Endodermal cell (in vitro differentiated cells): Measurements from ENCODE around the gene SHISA4. TPM values are rescaled to one million over a fixed set of nuclear protein-coding genes. Genes with fewer than 3 reads are reported as not detected.

Experiments used
- DNase-seq: peaks from one replicate; pipeline ENCODE4 v3.0.0-alpha.2; 2017
- H3K27ac ChIP-seq: 2 replicates; pipeline ENCODE4 v1.5.1; 2013; ENCODE audit warnings: mild to moderate bottlenecking, low read depth, low read length, moderate library complexity
- H3K27me3 ChIP-seq: 2 replicates; pipeline ENCODE4 v1.6.1; 2013; ENCODE audit warnings: mild to moderate bottlenecking, low read length, moderate library complexity; ENCODE audit not compliant: insufficient read depth, control insufficient read depth, poor library complexity, severe bottlenecking
- H3K36me3 ChIP-seq: 2 replicates; pipeline ENCODE4 v1.7.0; 2013; ENCODE audit warnings: mild to moderate bottlenecking, low read length, moderate library complexity; ENCODE audit not compliant: control insufficient read depth, insufficient read depth
- H3K4me1 ChIP-seq: one replicate; pipeline ENCODE4 v1.7.0; 2013; ENCODE audit warnings: low read length; ENCODE audit not compliant: control insufficient read depth, insufficient read depth
- H3K4me3 ChIP-seq: 2 replicates; pipeline ENCODE4 v1.5.1; 2013; ENCODE audit warnings: mild to moderate bottlenecking, low read length, moderate library complexity
- H3K9ac ChIP-seq: 2 replicates; pipeline ENCODE4 v1.6.1; 2013; ENCODE audit warnings: mild to moderate bottlenecking, low read length, moderate library complexity; ENCODE audit not compliant: poor library complexity, severe bottlenecking; ENCODE audit errors: extremely low read depth
- H3K9me3 ChIP-seq: 2 replicates; pipeline ENCODE4 v1.6.1; 2013; ENCODE audit warnings: mild to moderate bottlenecking, low read length, moderate library complexity; ENCODE audit not compliant: control insufficient read depth
- H3K27ac Mint-ChIP-seq: 2 replicates; pipeline ENCODE4 v1.8.0; 2020; ENCODE audit warnings: mixed read lengths
- H3K27me3 Mint-ChIP-seq: 2 replicates; pipeline ENCODE4 v1.8.0; 2021; ENCODE audit warnings: mild to moderate bottlenecking, mixed read lengths; ENCODE audit not compliant: insufficient read depth
- H3K36me3 Mint-ChIP-seq: 2 replicates; pipeline ENCODE4 v1.8.0; 2020; ENCODE audit warnings: low read depth, mixed read lengths
- H3K4me1 Mint-ChIP-seq: 2 replicates; pipeline ENCODE4 v1.8.0; 2020; ENCODE audit warnings: mixed read lengths
- H3K4me3 Mint-ChIP-seq: 2 replicates; pipeline ENCODE4 v1.8.0; 2020; ENCODE audit warnings: mild to moderate bottlenecking, moderate library complexity, mixed read lengths
- H3K9me3 Mint-ChIP-seq: 2 replicates; pipeline ENCODE4 v1.8.0; 2020; ENCODE audit warnings: mild to moderate bottlenecking, mixed read lengths
- WGBS, 2 experiments: methylation state at CpG; one replicate each; pipeline versions ENCODE4 v1.1.5 to v1.1.7; 2013; ENCODE audit warnings: missing lambda C conversion rate in 2 of 2, mixed read lengths in 1 of 2; ENCODE audit not compliant: insufficient coverage in 1 of 2, insufficient read length in 1 of 2; 5-methylcytosine and 5-hydroxymethylcytosine counted together
- total RNA-seq, 2 donors: library from RNA; stranded (reverse); fragmentation: NEBNext Ultra II Directional in 1 of 2; extraction: Animal tissue kit (Norgen Biotek cat#: 25700) in 1 of 2; gene quantifications; 2 replicates in 1 of 2; 3 replicates in 1 of 2; pipeline ENCODE4 v1.2.1, GENCODE V29; 2021
- TF ChIP-seq, protein P1 (sequence below): fragments of 200-600 bp; sonication (generic); conservative IDR thresholded peaks from 2 replicates; pipeline ENCODE4 v1.5.0; 2021; ENCODE audit warnings: antibody characterized with exemption, mild to moderate bottlenecking

SHISA4 gene
- total RNA-seq, 2 donors from 2014 or later: 5.8 to 7.3 TPM

DNA sequence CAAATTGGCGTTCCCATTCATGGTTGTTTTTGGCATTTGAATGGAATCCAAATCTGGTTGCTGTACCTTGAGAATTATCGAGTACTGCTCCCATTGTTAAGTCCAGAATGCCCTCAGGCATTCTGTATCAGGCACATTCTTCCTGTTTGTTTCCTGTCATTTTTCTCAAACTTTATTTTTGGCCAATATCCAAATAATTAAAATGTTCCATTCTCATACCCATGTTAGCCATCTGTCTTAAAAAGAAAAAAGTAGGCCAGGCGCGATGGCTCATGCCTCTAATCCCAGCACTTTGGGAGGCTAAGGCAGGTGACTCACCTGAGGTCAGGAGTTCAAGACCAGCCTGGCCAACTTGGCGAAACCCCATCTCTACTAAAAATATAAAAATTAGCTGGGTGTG, 29.3 kb upstream of the SHISA4 start:
- TF ChIP-seq, protein P1, sequence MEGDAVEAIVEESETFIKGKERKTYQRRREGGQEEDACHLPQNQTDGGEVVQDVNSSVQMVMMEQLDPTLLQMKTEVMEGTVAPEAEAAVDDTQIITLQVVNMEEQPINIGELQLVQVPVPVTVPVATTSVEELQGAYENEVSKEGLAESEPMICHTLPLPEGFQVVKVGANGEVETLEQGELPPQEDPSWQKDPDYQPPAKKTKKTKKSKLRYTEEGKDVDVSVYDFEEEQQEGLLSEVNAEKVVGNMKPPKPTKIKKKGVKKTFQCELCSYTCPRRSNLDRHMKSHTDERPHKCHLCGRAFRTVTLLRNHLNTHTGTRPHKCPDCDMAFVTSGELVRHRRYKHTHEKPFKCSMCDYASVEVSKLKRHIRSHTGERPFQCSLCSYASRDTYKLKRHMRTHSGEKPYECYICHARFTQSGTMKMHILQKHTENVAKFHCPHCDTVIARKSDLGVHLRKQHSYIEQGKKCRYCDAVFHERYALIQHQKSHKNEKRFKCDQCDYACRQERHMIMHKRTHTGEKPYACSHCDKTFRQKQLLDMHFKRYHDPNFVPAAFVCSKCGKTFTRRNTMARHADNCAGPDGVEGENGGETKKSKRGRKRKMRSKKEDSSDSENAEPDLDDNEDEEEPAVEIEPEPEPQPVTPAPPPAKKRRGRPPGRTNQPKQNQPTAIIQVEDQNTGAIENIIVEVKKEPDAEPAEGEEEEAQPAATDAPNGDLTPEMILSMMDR: no peak
- H3K4me3 ChIP-seq: no peak overlapping the region
- 83 to 96% methylated on average over 4 to 5 of the region's 5 CpGs for WGBS, 2 experiments
- no peak overlapping the region for H3K27ac ChIP-seq
- H3K9me3 ChIP-seq: no peaks in the 10 kb centered on the region
- H3K27me3 ChIP-seq: no peaks in the 10 kb centered on the region
- no peaks in the 10 kb centered on the region for H3K9me3 Mint-ChIP-seq
- H3K4me1 ChIP-seq: no peaks in the 10 kb centered on the region
- H3K4me1 Mint-ChIP-seq: no peaks in the 10 kb centered on the region
- H3K36me3 Mint-ChIP-seq: peaks cover 79% of the 10 kb centered on the region
- peaks cover 90% of the 10 kb centered on the region for H3K36me3 ChIP-seq
- no peaks in the 10 kb centered on the region for H3K27me3 Mint-ChIP-seq
- DNase-seq: no peak
- H3K4me3 Mint-ChIP-seq: no peak overlapping the region
- peak overlapping the region; percentile 3 for H3K27ac Mint-ChIP-seq
- H3K9ac ChIP-seq: no peak overlapping the region

DNA sequence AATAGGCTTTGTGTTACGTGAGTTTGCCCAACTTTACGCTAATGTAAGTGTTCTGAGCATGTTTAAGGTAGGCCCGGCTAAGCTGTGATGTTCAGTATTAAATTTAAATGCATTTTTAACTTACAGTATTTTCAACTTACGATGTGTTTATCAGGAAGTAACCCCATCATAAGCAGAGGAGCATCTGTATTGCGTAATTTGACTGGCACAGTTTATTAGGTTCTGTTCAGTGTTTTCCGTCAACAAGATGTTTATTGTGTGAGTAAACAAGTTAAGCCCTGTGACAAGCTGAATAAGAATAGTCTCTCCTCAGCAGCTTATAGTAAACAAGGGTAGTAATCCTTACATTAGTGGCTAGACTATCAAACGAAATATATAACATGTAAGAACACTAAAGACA, 27.2 kb upstream of the SHISA4 start:
- H3K36me3 ChIP-seq: peaks cover 86% of the 10 kb centered on the region
- H3K4me3 ChIP-seq: no peak overlapping the region
- no peak overlapping the region for H3K27ac ChIP-seq
- H3K9ac ChIP-seq: no peak overlapping the region
- no peaks in the 10 kb centered on the region for H3K4me1 ChIP-seq
- H3K36me3 Mint-ChIP-seq: peaks cover 70% of the 10 kb centered on the region
- 95 to 100% methylated on average over 2 to 7 of the region's 7 CpGs for WGBS, 2 experiments
- no peak for DNase-seq
- H3K27me3 ChIP-seq: no peaks in the 10 kb centered on the region
- no peaks in the 10 kb centered on the region for H3K27me3 Mint-ChIP-seq
- H3K9me3 Mint-ChIP-seq: no peaks in the 10 kb centered on the region
- no peaks in the 10 kb centered on the region for H3K4me1 Mint-ChIP-seq
- no peak overlapping the region for H3K4me3 Mint-ChIP-seq
- no peak overlapping the region for H3K27ac Mint-ChIP-seq
- TF ChIP-seq, protein P1: no peak
- H3K9me3 ChIP-seq: no peaks in the 10 kb centered on the region

DNA sequence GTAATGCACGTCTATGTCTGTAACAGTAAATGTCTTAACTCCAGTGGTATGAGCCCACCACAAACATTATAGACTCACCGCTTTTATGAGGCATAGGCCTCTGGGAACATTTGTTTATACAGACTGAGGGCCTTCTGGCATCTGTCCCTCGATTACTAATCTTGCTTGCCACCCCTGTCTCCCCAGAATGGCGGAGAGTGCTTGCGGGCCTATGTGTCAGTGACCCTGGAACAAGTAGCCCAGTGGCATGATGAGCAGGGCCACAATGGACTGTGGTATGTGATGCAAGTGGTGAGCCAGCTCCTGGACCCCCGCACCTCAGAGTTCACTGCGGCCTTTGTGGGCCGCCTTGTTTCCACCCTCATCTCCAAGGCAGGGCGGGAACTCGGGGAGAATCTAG, 18.3 kb upstream of the SHISA4 start:
- H3K27ac Mint-ChIP-seq: no peak overlapping the region
- H3K36me3 ChIP-seq: peaks cover 97% of the 10 kb centered on the region

More for the DNA sequence above, 18.3 kb upstream of the SHISA4 start:
- Histone ChIP-seq H3K9me3 (no peaks in the 10 kb centered on the region), H3K9ac (no peak overlapping the region), H3K27me3 (no peaks in the 10 kb centered on the region), H3K4me1 (no peaks in the 10 kb centered on the region), H3K27ac (no peak overlapping the region), H3K4me3 (no peak overlapping the region)
- no peaks in the 10 kb centered on the region for H3K9me3 Mint-ChIP-seq
- TF ChIP-seq, protein P1: no peak
- no peaks in the 10 kb centered on the region for H3K4me1 Mint-ChIP-seq
- no peaks in the 10 kb centered on the region for H3K27me3 Mint-ChIP-seq
- no peak for DNase-seq
- H3K4me3 Mint-ChIP-seq: no peak overlapping the region
- H3K36me3 Mint-ChIP-seq: peaks cover 84% of the 10 kb centered on the region
- 93 to 96% methylated on average over 10 of the region's 10 CpGs for WGBS, 2 experiments
